HG03439 (cell line): ENCODE results near the gene PCNX2.
"Not testable (repeated sequence)": the region's sequence is repeated elsewhere in the genome, so short reads cannot be mapped to it uniquely, and the experiment has no call there.

Source experiments
- ATAC-seq: cut with Tn5 transposase; IDR thresholded peaks from one replicate; pipeline ENCODE4 v1.9.1; 2021; ENCODE audit warnings: mild to moderate bottlenecking, moderate library complexity; ENCODE audit not compliant: unreplicated experiment

Gene PCNX2

DNA sequence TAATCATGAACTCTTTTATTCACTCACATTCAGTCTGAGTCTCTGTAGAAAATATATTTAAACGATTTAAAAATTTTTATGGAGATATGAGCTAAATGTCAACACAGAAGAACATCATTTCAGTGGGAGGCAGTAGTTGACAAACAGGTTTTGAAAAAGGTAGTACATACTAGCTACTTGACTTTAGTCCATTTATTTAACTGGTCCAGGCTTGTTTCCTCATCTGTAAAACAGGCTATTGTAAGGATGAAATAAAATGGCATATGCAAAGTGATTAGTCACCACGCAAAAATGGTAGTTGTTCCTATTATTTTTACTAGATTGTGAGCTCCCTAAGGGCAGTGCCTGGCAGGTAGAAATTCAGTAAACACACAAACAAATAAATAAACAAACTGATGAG lies 270.0 kb downstream of the PCNX2 start:
- ATAC-seq: no peak

DNA sequence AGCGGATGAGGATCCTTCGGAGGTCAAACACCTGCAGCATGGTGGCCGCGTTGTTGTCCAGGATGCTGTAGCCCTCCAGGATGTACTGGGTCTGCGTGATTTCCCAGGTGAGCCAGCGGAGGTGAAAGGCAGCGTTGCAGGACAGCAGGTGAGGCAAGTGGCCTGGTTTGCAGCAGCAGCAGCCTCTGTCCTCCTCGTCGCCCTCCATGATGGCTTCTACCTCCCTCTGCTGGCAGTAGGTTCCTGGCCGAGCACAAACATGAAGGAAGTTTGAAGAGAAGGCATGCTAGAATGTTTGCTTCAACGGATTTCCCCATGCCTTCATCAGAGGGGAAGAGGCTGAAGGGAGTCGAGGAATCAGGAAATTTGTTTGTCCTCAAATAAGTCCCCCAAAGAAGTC lies 270.4 kb downstream of the PCNX2 start:
- no peak for ATAC-seq

DNA sequence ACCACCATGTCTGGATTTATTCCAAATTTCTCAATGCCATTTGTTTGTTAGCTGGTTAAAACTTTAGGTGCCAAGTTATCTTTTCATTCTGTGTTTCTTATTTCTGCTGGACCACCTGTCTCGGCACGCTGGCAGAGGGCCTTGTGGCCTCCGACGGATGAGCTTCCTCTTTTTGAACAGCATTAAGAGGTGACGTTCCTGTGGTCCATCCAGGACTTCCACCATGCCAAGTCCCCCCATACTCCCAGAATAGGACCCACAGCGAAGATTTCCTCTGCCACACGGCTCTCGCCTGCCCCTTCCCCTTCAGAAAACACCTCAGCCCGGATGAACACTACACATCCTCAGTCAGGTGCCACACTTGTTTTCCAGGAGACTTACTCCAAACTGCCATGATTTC lies 271.3 kb downstream of the PCNX2 start:
- ATAC-seq: no peak

DNA sequence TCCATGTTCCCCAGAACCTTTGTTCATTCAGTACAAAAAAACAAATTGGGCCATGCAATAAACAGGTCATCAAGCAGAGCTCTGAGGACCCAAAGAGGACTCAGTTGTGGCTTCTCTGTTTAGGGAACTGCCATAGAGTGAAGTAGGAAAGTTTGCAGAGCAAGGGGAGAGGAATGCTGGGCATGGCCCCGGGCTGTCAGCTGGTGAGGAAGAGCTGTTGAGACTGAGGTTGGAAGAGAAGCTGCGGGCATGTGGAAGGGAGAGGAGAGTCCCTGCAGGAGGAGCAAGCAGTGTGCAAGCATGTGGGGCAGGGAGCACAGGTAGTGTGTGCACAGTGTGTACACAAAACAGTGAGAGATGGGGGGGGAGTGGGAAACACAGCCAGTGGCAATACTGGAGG lies 273.3 kb downstream of the PCNX2 start:
- ATAC-seq: no peak

DNA sequence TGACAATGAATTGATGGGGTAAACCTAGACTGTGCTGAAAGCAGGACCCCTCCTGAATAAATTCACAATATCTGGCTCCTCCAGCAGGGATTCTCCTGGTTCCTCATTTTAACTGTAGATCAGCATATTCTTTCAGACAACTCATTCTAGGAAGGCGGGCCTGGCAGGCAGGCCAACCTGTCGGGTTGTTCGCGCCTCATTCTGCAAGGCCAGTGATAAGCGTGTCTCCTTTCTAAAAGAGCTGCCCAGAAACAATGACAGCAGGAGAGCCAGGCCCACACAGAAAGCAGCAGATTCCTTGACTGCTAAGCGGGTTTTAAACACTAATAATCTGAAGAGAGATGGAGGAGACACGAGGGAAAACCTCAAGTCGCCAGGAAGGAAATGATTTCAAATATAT lies 275.1 kb downstream of the PCNX2 start:
- no peak for ATAC-seq

DNA sequence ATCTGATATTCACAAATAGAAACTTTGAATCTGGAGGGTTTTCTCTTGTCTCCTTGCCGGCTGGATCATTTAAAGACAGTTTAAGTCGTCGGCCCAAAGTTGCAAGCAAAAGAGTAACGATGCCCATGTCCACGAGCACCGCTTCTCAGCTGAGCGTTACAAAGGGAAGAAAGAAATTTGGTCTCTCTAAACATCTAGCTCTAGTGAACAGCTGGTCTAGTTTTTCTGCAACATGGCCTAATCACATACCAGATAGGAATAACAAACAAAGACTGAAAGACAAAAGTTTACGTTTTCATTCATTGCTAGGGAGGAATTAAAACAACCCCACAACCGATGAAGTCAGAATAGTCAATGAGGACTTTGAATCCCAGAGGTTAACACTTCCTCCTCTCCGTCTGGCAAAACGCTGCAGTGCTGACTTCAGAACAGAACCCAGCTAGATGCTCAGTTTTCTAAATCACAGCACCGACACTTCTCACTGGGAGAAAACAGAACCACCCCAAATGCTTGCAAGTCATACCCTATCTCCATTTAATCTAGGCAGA lies 275.7 kb downstream of the PCNX2 start:
- no peak for ATAC-seq

DNA sequence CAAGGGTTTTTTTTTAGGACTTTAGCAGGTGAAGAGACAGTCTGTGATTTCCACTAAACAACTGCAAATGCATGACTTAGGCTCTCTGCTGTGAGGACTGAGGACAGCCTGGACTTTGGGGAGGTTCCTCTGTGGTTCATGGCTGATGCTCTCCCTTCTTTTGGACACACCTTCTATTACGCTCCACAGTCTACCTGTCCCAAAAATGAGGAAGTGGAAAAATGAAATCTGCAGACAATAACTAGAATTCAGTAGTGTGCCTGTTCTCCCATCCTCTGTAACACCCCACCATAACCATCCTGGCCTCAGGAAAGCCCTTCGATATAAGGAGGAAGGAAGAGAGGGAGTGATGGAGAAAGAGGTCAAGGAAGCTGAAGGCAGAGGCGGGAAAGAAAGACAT lies 276.4 kb downstream of the PCNX2 start:
- no peak for ATAC-seq

DNA sequence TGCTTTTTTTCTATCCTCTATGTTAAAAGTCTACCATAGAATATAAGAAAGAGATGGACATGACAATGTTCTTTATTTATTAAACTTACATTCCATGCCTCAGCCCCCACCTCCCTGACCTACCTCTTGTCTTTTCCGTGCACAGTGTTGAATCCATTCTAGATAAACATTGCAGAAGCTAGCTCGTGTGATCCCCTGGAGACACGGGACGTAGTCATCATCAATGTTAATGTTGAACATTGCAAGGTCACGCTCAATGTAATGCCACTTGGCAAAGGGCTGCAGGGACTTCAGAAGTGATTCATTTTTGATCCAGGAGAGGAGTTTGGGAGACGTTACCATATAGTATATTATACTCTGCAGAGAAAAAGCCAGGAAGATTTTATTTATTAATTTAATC lies 278.7 kb downstream of the PCNX2 start:
- ATAC-seq: no peak

DNA sequence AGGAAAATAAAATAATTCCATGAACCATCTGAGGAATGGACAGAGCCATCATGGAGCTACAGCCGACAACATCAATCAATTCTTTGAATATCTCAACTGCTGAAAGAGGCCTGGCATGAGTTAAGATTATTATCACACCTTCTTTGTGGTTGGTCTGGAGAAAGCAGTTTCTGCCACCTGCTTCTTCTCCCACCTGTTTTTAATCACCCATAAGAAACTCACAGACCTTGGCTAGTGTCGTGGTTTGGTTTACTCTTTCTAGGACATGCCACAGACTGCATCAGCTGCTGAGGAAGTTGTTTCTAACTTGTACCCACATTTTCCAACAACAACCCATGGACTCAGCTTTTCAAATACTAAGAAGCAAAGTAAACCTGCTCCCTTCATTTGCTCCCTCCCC lies 279.6 kb downstream of the PCNX2 start:
- no peak for ATAC-seq

DNA sequence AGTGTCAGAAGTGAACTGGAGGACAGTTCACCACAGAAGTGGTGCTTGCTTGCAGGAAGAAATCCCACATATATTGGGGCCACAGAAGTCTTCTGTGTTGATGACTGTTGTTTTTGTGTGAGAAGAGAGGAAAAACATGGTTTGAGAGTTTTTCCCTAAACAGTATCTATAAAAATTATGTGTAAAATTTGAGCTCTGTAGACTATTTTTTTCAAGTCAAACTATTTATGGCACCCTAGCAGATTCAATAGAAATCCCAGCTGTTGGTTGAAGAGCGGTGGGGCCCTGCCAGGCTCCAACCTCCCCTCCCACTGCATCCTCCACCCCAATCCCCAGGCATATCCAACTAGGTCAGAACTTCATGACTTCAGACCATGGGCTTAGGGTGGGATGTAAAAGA lies 283.5 kb downstream of the PCNX2 start:
- no peak for ATAC-seq

DNA sequence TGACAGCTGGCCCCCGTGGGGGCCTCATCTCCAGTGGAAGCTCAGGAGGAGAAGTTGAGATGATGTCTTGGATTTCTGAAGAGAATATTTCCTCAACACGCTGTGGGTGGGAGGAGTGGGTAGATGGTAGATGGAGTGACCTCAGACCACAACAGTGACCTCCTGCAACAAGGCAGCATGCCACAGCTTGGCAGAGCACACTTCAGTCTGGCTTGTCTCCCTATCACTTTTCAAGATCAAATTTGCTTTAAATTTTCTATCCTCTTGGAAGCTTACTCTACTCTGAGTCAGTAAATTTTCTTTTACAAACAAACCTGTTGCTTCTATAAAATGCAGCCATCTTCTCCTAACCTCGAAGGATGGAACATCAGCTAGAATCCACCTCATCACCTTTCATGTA lies 285.4 kb downstream of the PCNX2 start:
- ATAC-seq: no peak

DNA sequence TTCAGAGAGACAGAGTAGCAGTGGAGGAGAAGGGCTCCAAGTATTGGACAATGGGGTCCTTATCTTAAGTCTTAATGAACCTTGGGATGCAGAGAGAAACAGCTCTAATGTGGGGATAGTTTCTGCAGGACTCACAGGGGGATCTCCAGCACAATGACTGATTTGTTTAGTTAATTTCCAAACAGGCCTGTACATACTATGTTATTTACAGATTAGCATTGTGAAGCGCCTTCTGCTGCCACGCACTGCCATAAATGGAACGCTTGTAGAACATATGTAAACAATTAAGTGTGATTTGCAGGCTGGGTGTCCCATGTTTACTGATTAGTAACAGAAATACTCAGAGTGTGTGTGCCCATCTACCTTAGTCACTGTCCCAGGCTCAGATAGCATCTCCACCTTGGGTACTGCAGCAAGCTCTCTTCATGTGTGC lies 289.0 kb downstream of the PCNX2 start:
- no peak for ATAC-seq

DNA sequence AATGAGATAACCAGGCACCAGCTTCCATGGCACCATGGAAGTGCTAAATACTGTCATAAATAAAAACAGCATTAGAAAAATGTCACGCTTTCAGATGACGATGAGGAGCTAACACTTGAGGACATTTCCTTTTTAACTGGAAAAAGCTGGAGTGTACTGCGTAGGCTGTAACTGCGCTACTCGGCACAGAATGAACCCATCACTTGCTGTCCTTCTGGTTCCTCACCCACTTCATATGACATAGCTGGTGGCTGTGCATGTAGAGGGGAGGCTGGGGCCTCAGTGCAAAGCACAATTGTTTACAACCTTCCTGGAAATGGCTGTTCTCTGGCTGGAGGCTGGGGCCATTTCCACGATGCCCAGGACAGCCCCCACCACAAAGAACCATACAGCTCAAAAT lies 289.4 kb downstream of the PCNX2 start:
- no peak for ATAC-seq

DNA sequence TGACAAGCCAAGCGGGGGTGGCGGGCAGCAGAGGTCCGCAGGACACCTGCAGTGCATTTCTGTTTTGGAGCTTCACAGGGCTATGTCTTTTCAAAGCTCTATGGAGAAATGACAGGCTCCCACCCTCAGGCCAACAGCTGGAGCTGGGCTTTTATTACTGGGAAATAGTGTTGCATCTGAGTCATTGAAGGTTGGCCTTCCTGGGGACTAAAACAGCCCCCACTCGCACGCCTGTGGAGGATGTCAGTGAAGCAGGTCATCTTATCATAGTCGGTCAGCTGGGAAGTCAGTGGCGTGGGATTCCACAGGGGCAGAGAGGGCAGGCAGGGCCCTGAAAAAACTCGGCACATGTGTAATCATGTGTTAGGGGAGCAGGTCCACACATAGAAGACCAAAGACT lies 289.8 kb downstream of the PCNX2 start:
- ATAC-seq: no peak

DNA sequence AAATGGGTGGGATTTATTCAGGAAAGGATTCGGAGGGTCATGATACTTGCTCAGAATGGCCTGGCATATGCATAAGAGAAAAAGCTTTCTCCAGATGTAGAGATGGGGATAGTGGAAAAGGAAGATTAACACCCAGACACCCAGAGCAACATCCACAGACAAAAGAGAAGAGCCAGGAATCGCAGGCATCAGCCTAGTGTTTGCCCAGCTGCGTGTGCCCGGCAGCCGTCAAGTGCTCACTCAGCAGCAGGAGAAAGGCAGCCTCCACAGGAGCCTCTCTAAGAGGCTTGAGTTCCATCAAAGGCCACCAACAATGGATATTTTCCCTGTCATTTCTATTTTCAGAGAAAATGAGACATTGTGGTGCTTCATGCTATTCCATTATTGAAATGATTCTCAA lies 290.4 kb downstream of the PCNX2 start:
- ATAC-seq: no peak

DNA sequence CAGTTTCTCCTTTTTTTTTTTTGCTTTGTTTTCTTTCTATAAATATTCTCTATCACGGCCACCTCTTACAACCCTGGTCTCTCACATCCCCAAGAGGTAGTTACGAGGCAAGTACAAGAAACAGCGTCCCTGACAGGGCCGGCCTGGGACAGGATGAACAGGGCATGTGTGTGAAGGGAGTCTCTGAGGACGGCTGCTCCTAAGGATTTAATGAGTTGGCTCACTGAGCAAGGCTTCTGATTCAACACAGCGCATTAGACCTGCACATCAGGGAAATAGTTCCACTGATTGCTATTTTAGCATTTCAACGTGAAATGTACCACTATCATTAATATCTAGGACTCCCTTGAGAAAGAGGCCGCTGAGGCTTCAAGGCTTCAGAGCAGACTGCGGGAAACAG lies 291.1 kb downstream of the PCNX2 start:
- no peak for ATAC-seq

DNA sequence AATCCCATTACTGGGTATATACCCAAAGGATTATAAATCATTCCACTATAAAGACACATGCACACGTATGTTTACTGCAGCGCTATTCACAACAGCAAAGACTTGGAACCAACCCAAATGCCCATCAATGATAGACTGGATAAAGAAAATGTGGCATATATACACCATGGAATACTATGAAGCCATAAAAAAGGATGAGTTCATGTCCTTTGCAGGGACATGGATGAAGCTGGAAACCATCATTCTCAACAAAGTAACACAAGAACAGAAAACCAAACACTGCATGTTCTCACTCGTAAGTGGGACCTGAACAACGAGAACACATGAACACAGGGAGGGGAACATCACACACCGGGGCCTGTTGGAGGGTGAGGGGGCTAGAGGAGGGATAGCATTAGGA lies 291.9 kb downstream of the PCNX2 start:
- ATAC-seq: not testable (repeated sequence)

DNA sequence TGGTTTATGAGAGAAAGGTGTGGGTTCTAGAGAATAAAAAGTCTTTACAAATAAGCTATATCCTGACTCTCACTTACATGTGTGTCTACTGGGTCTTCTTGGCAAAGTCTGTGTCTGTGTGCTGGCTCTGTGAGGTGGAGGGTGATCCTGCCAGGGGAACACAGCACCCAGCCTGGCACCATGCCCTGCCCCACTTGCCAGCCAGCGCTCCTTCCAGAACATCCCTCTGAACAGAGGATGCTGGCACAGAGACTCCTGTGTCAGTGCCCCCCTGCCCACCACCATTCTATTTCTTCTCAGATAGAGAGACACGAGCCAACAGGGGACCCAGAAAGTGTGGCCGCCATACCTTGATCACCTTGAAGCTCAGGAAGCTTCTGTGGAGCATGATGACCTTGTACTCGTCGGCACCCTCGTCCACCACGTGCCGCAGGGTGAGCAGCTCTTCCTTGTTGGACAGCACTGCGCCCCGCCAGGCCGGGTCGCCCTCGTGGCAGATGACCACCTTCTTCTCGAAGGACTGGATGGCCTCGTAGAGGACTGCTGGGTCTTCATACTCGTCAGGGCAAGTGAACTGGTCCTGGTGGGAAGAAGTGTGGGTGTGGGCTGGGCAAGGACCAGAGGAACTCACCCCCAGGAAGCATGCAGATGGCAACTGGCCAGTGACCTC lies 295.4 kb downstream of the PCNX2 start:
- no peak for ATAC-seq

DNA sequence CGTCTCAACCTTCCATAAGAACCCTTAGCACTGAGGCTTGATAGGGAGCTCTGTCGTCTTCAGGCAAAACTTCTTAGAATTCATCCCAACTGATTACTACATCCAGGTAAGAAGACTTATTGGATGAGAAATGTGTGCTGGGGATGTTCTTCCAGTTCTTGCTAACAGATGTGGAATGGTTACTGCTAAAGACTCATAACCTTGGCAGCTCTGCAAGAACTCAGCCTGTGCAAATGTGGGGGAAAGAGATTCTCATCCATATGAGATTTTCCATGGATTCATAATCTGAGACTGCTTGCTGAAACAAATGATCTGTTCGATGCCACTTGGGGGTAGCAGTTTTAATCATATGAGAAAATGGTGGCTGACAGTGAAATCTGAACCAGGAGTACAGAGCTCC lies 296.9 kb downstream of the PCNX2 start:
- no peak for ATAC-seq

DNA sequence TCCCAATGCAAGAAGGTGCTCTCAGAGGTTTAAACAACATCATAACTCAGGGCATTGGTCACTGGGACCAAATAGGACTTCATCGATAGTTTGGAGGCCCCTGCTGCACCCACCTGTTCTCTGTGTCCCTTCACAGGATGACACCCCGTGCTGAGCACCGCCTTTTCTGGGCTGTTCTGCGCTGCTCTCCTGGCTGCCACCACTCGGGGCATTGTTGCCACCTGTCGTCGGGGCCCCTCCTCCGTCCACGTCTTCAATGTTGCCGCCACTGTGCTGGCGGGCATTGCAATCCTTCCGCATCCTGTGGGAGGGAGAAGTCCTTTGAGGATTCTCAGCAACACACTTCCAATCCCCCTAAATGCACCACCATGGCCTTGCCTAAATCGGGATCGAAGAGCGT lies 297.4 kb downstream of the PCNX2 start:
- no peak for ATAC-seq

DNA sequence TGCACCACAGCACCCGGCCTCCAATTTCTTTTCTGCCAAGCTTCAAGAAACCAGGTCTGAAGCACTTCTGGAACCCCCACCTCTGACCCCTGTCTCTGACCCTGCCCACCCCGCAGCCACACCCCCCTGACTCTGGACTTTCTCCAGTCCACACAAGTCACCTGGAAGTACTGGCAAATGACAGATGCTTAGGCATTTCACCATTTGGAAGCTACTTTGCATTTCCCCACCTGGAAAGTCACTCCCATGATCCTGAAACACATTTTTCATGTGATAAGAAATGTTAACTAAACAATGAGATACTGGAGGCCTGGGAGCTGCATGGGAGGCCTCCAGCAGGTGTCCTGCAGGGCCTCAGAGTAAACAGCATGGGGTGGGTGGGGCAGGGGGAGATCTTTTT lies 299.4 kb downstream of the PCNX2 start:
- ATAC-seq: no peak

DNA sequence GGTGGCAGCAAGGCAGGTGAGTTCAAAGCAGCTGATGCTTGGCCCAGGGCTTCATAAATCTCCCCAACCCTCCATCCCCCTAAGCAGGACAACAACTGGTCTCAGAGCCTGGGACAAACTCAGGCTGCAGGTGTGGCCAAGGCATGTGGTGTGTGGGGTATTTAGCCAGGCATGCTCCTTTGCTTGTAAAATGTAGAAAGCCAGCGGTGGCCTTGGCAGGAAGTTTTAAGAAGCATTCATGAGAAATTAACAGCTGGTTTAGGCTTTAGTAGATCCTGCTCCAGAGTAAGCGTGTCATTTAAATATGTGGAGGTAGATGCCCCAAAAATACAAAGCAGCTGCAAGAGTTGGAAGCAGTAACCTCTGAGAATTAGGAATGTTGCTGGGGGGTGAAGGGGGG lies 300.3 kb downstream of the PCNX2 start:
- ATAC-seq: no peak

DNA sequence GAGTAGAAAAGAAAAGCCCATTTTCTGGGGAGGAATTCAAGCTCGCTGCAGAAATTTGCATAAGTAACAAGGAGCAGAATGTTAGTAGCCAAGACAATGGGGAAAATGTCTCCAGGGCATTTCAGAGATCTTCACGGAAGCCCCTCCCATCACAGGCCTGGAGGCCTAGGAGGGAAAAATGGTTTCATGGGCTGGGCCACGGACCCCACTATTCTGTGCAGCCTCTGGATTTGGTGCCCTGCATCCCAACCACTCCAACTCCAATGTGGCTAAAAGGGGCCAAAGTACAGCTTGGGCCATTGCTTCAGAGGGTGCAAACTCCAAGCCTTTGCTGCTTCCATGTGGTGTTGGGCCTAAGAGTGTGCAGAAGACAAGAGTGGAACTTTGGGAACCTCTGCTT lies 302.0 kb downstream of the PCNX2 start:
- no peak for ATAC-seq
